HUDEP-2 (cell line): Measurements from ENCODE around the gene ZNF605.
"Not testable (repeated sequence)": the region's sequence is repeated elsewhere in the genome, so short reads cannot be mapped to it uniquely, and the experiment has no call there.

Source experiments
- DNase-seq, 76 experiments: peaks; one replicate each; lab custom pipeline; 2025; ENCODE audit not compliant: unreplicated experiment in 76 of 76; lab: John Stamatoyannopoulos, UW

The ZNF605 gene

GRCh38 chr12:132956011-132956788 is at the start of gene ZNF605:
Gene ZNF605, minus strand, starts transcription at chr12:132956306. Its CDS starts 10,671 bp downstream, at chr12:132945635.
- peak in 70 of 76 experiments; percentile 11 to 79 (median 60) for DNase-seq

GRCh38 chr12:132998741-132999140 is 42.6 kb upstream of the ZNF605 start:
- no peak for DNase-seq

GRCh38 chr12:132986885-132987225 is 30.7 kb upstream of the ZNF605 start:
- peak in 3 of 76 experiments; percentile 2 to 21 (median 18) for DNase-seq

- DNase-seq: peak in 75 of 76 experiments; percentile 6 to 88 (median 74)
Measured at GRCh38 chr12:132986001-132986884, 30.1 kb upstream of the ZNF605 start, which contains the start of gene ZNF26. Gene ZNF26, plus strand, starts transcription at chr12:132986367. Its CDS starts 474 bp downstream, at chr12:132986841.

GRCh38 chr12:132976870-132977269 is 20.8 kb upstream of the ZNF605 start:
- peak in 18 of 76 experiments; percentile 1 to 30 (median 12) for DNase-seq

GRCh38 chr12:132972374-132972773 is 16.3 kb upstream of the ZNF605 start:
- no peak for DNase-seq

GRCh38 chr12:132967736-132968135 is 11.6 kb upstream of the ZNF605 start:
- no peak for DNase-seq

- DNase-seq: no peak
Measured at GRCh38 chr12:132966676-132967415, 10.7 kb upstream of the ZNF605 start.

GRCh38 chr12:132965796-132966195 is 9.7 kb upstream of the ZNF605 start:
- no peak for DNase-seq

- peak in 3 of 76 experiments; percentile 1 to 3 (median 1) for DNase-seq
Measured at GRCh38 chr12:132963947-132964346, 7.8 kb upstream of the ZNF605 start.

GRCh38 chr12:132961790-132962189 is 5.7 kb upstream of the ZNF605 start:
- not testable (repeated sequence) for DNase-seq

- DNase-seq: peak in 1 of 76 experiments; percentile 15
Measured at GRCh38 chr12:132955094-132956010, 754 bp downstream of the ZNF605 start.

GRCh38 chr12:132954471-132955048 is 1.5 kb downstream of the ZNF605 start:
- DNase-seq: no peak

GRCh38 chr12:132953771-132954170 is 2.3 kb downstream of the ZNF605 start:
- DNase-seq: no peak

GRCh38 chr12:132953163-132953425 is 3.0 kb downstream of the ZNF605 start:
- no peak for DNase-seq

- DNase-seq: no peak
Measured at GRCh38 chr12:132952371-132953162, 3.5 kb downstream of the ZNF605 start.

- no peak for DNase-seq
Measured at GRCh38 chr12:132951649-132952048, 4.5 kb downstream of the ZNF605 start.

- DNase-seq: no peak
Measured at GRCh38 chr12:132950844-132951535, 5.1 kb downstream of the ZNF605 start.
